WTC11 (cell line): ENCODE data around the gene PTPRT. TPM values are rescaled to one million over a fixed set of nuclear protein-coding genes. Genes with fewer than 3 reads are reported as not detected.

Experiments
- ATAC-seq: fragments of 200-7000 bp; cut with Tn5 transposase; 2 replicates; pipeline ENCODE4 v1.10.0; 2021; ENCODE audit warnings: mild to moderate bottlenecking, moderate library complexity
- CTCF ChIA-PET: fragments of 300-600 bp; sonication (Branson Sonifier 250); formaldehyde crosslinking; loops from one replicate; lab custom pipeline; 2021; ENCODE audit warnings: antibody characterized with exemption; lab: Charles Lee
- POLR2A ChIA-PET: fragments of 350-600 bp; sonication (Branson Sonifier 250); formaldehyde crosslinking; loops from one replicate; lab custom pipeline; 2021; ENCODE audit warnings: antibody characterized with exemption; lab: Charles Lee
- DNase-seq: peaks from one replicate; pipeline ENCODE4 v3.0.0; 2021; ENCODE audit warnings: low spot score
- H3K27ac Mint-ChIP-seq: 2 replicates; pipeline ENCODE4 v1.8.0; 2021; ENCODE audit warnings: mixed read lengths
- H3K27me3 Mint-ChIP-seq: 2 replicates; pipeline ENCODE4 v1.8.0; 2021; ENCODE audit warnings: low read depth, mild to moderate bottlenecking, moderate library complexity, mixed read lengths
- H3K36me3 Mint-ChIP-seq: 2 replicates; pipeline ENCODE4 v1.8.0; 2021; ENCODE audit warnings: mixed read lengths
- H3K4me1 Mint-ChIP-seq: 2 replicates; pipeline ENCODE4 v1.8.0; 2022; ENCODE audit warnings: mixed read lengths
- H3K4me3 Mint-ChIP-seq: 2 replicates; pipeline ENCODE4 v1.8.0; 2021; ENCODE audit warnings: mild to moderate bottlenecking, moderate library complexity, mixed read lengths
- H3K9me3 Mint-ChIP-seq: 2 replicates; pipeline ENCODE4 v1.8.0; 2021; ENCODE audit warnings: mixed read lengths
- ARID4B ChIP-seq: sonication (generic); formaldehyde crosslinking; IDR thresholded peaks from 2 replicates; pipeline ENCODE4 v1.8.0; 2023; ENCODE audit warnings: missing genetic modification reagents, mild to moderate bottlenecking, borderline replicate concordance
- ATF3 ChIP-seq: sonication (generic); formaldehyde crosslinking; conservative IDR thresholded peaks from 2 replicates; pipeline ENCODE4 v1.8.1; 2022; ENCODE audit warnings: mild to moderate bottlenecking, missing genetic modification reagents
- ATF6 ChIP-seq: sonication (generic); formaldehyde crosslinking; IDR thresholded peaks from 2 replicates; pipeline ENCODE4 v1.8.1; 2023; ENCODE audit warnings: mild to moderate bottlenecking, missing genetic modification reagents
- CREB1 ChIP-seq: sonication (generic); formaldehyde crosslinking; IDR thresholded peaks from 2 replicates; pipeline ENCODE4 v1.8.0; 2023; ENCODE audit warnings: mild to moderate bottlenecking, missing genetic modification reagents
- E2F5 ChIP-seq: sonication (generic); formaldehyde crosslinking; IDR thresholded peaks from 2 replicates; pipeline ENCODE4 v1.8.1; 2022; ENCODE audit warnings: mild to moderate bottlenecking, moderate library complexity, missing genetic modification reagents
- EMX1 ChIP-seq: fragments of 250-450 bp; sonication (Bioruptor Pico); IDR thresholded peaks from 2 replicates; pipeline ENCODE4 v1.8.0; 2021; ENCODE audit warnings: mild to moderate bottlenecking
- MLX ChIP-seq: sonication (generic); formaldehyde crosslinking; IDR thresholded peaks from 2 replicates; pipeline ENCODE4 v1.8.1; 2023; ENCODE audit warnings: mild to moderate bottlenecking, missing genetic modification reagents, moderate library complexity
- NR2C2 ChIP-seq: sonication (generic); formaldehyde crosslinking; IDR thresholded peaks from 2 replicates; pipeline ENCODE4 v1.8.0; 2022; ENCODE audit warnings: mild to moderate bottlenecking, missing genetic modification reagents
- SMAD4 ChIP-seq: sonication (generic); formaldehyde crosslinking; IDR thresholded peaks from 2 replicates; pipeline ENCODE4 v1.8.0; 2022; ENCODE audit warnings: mild to moderate bottlenecking, missing genetic modification reagents
- TEAD1 ChIP-seq: sonication (generic); formaldehyde crosslinking; IDR thresholded peaks from 2 replicates; pipeline ENCODE4 v1.8.0; 2022; ENCODE audit warnings: mild to moderate bottlenecking, missing genetic modification reagents
- TP53 ChIP-seq: sonication (generic); formaldehyde crosslinking; IDR thresholded peaks from 2 replicates; pipeline ENCODE4 v1.8.1; 2023; ENCODE audit warnings: mild to moderate bottlenecking, missing genetic modification reagents
- ZBTB21 ChIP-seq: sonication (generic); formaldehyde crosslinking; IDR thresholded peaks from 2 replicates; pipeline ENCODE4 v1.8.1; 2023; ENCODE audit warnings: mild to moderate bottlenecking, missing genetic modification reagents, borderline replicate concordance
- ZMAT4 ChIP-seq: fragments of 250-450 bp; sonication (Bioruptor Pico); IDR thresholded peaks from 2 replicates; pipeline ENCODE4 v1.9.0; 2021; ENCODE audit warnings: mild to moderate bottlenecking
- ZNF317 ChIP-seq: sonication (generic); formaldehyde crosslinking; IDR thresholded peaks from 2 replicates; pipeline ENCODE4 v1.8.1; 2023; ENCODE audit warnings: low read depth, mild to moderate bottlenecking, moderate library complexity, missing genetic modification reagents, borderline replicate concordance
- ZSCAN18 ChIP-seq: fragments of 250-450 bp; sonication (Bioruptor Pico); IDR thresholded peaks from 2 replicates; pipeline ENCODE4 v2.1.2; 2022; ENCODE audit warnings: mild to moderate bottlenecking, moderate library complexity
- total RNA-seq: library from RNA; stranded (reverse); gene quantifications from 3 replicates; pipeline ENCODE4 v1.2.3, GENCODE V29; 2021

The PTPRT gene
- total RNA-seq, 1 experiment from 2014 or later = 1.1 TPM

- Mint-ChIP-seq H3K4me1 (no peaks in the 10 kb centered on the region), H3K27me3 (peaks cover 45% of the 10 kb centered on the region), H3K27ac (no peak overlapping the region), H3K36me3 (no peaks in the 10 kb centered on the region), H3K4me3 (no peak overlapping the region), H3K9me3 (no peaks in the 10 kb centered on the region)
- no peak for DNase-seq
- POLR2A ChIA-PET = no interaction called here
- no peak for ATAC-seq
- CTCF ChIA-PET = interaction anchor here (1.7 kb wide), 1 partner anchor 10 kb away, joined by 7 read pairs; no protein-coding TSS in a partner anchor
- no peak for TF ChIP-seq ATF3 (CRISPR knock-in tag)
- no peak for TF ChIP-seq CREB1 (CRISPR knock-in tag)
- no peak for TF ChIP-seq E2F5 (CRISPR knock-in tag)
- TF ChIP-seq ZBTB21 = no peak
- TF ChIP-seq ZNF317 = no peak
These were observed 695.4 kb downstream of the PTPRT start for GRCh38 chr20:42494290-42494689.

- TF ChIP-seq ZSCAN18 (CRISPR knock-in tag) (no peak), SMAD4 (CRISPR knock-in tag) (no peak), MLX (no peak), ARID4B (CRISPR knock-in tag) (no peak), ZMAT4 (CRISPR knock-in tag) (no peak), EMX1 (CRISPR knock-in tag) (no peak), TP53 (no peak), NR2C2 (CRISPR knock-in tag) (no peak), TEAD1 (CRISPR knock-in tag) (no peak), ATF6 (CRISPR knock-in tag) (no peak)
- H3K9me3 Mint-ChIP-seq = no peaks in the 10 kb centered on the region
- ChIA-PET POLR2A (no interaction called here), CTCF (interaction anchor here (1.7 kb wide), 1 partner anchor 9 kb away, joined by 7 read pairs; no protein-coding TSS in a partner anchor)
- DNase-seq = no peak
- peaks cover 45% of the 10 kb centered on the region for H3K27me3 Mint-ChIP-seq
- no peak for ATAC-seq
- H3K27ac Mint-ChIP-seq = no peak overlapping the region
- no peaks in the 10 kb centered on the region for H3K4me1 Mint-ChIP-seq
- no peaks in the 10 kb centered on the region for H3K36me3 Mint-ChIP-seq
- H3K4me3 Mint-ChIP-seq = no peak overlapping the region
These were observed 696.7 kb downstream of the PTPRT start for GRCh38 chr20:42493001-42493400.
